Activated effector memory CD4-positive, alpha-beta T cell treated with anti-CD3 and anti-CD28 coated beads, Interleukin-2, amount 50 U/mL, for 16 hours (primary cell): ENCODE data around the gene ITIH2.
"Not testable (repeated sequence)": the region's sequence is repeated elsewhere in the genome, so short reads cannot be mapped to it uniquely, and the experiment has no call there.

Source experiments
- DNase-seq: peaks from one replicate; pipeline ENCODE4 v3.0.0-alpha.2; 2020

Gene ITIH2

GRCh38 chr10:7696545-7696944 lies 6.6 kb upstream of the ITIH2 start:
- no peak for DNase-seq

GRCh38 chr10:7697426-7697825 lies 5.7 kb upstream of the ITIH2 start:
- DNase-seq, result no peak

- no peak for DNase-seq
These were observed 2.5 kb upstream of the ITIH2 start for GRCh38 chr10:7700577-7701125.

- no peak for DNase-seq
These were observed 1.9 kb upstream of the ITIH2 start for GRCh38 chr10:7701158-7701742.

- DNase-seq, result no peak
These were observed 766 bp upstream of the ITIH2 start for GRCh38 chr10:7702288-7702812.

GRCh38 chr10:7704071-7705016 lies 1.2 kb downstream of the ITIH2 start:
- DNase-seq, result no peak

GRCh38 chr10:7705341-7705740 lies 2.2 kb downstream of the ITIH2 start:
- no peak for DNase-seq

- DNase-seq, result no peak
These were observed 3.5 kb downstream of the ITIH2 start for GRCh38 chr10:7706534-7707073.

GRCh38 chr10:7707102-7707501 lies 4.0 kb downstream of the ITIH2 start:
- no peak for DNase-seq

- no peak for DNase-seq
These were observed 4.9 kb downstream of the ITIH2 start for GRCh38 chr10:7707858-7708622.

- DNase-seq, result no peak
These were observed 5.7 kb downstream of the ITIH2 start for GRCh38 chr10:7708832-7709231.

- no peak for DNase-seq
These were observed 7.3 kb downstream of the ITIH2 start for GRCh38 chr10:7710446-7710845.

- DNase-seq, result not testable (repeated sequence)
These were observed 8.0 kb downstream of the ITIH2 start for GRCh38 chr10:7711075-7711474.

- DNase-seq, result no peak
These were observed 12.4 kb downstream of the ITIH2 start for GRCh38 chr10:7715515-7715914.

GRCh38 chr10:7717767-7718166 lies 14.7 kb downstream of the ITIH2 start:
- DNase-seq, result no peak

- no peak for DNase-seq
These were observed 15.6 kb downstream of the ITIH2 start for GRCh38 chr10:7718685-7719084.

- no peak for DNase-seq
These were observed 17.4 kb downstream of the ITIH2 start for GRCh38 chr10:7720478-7720877.

- no peak for DNase-seq
These were observed 19.9 kb downstream of the ITIH2 start for GRCh38 chr10:7722927-7723529.

GRCh38 chr10:7734821-7735220 lies 31.7 kb downstream of the ITIH2 start:
- DNase-seq, result no peak

GRCh38 chr10:7738536-7739407 lies 35.7 kb downstream of the ITIH2 start:
- DNase-seq, result no peak

GRCh38 chr10:7744307-7744706 lies 41.2 kb downstream of the ITIH2 start:
- no peak for DNase-seq
